DOHH2 (cell line): ENCODE results near the gene NFYC.

ENCODE experiments used
- CTCF ChIP-seq: fragments of 200-600 bp; sonication (generic); IDR thresholded peaks from one replicate; pipeline ENCODE4 v1.5.1; 2014; ENCODE audit warnings: antibody characterized with exemption, mild to moderate bottlenecking, low read depth, low read length; ENCODE audit not compliant: poor library complexity, severe bottlenecking
- EZH2phosphoT487 ChIP-seq: fragments of 200-600 bp; sonication (generic); IDR thresholded peaks from 2 replicates; pipeline ENCODE4 v1.6.1; 2017; ENCODE audit warnings: borderline replicate concordance, mild to moderate bottlenecking, antibody characterized with exemption, low read length, moderate library complexity, mixed read lengths

- TF ChIP-seq EZH2phosphoT487 (no peak), CTCF (no peak)
Measured at GRCh38 chr1:40806731-40807695, 115.5 kb downstream of the NFYC start.
